Sigmoid colon (tissue), 7 donors: ENCODE data around the gene SLC6A11. TPM values are rescaled to one million over a fixed set of nuclear protein-coding genes. Genes with fewer than 3 reads are reported as not detected.

Source experiments
- DNase-seq: peaks from one replicate; pipeline ENCODE4 v3.0.0-alpha.2; 2019
- H3K27ac ChIP-seq, 4 donors: fragments of 200-600 bp; sonication (generic); one replicate each; pipeline ENCODE4 v1.5.1; 2016 to 2019; ENCODE audit warnings: mild to moderate bottlenecking in 1 of 4
- H3K27me3 ChIP-seq, 3 donors: fragments of 200-600 bp; sonication (generic); one replicate each; pipeline ENCODE4 v1.5.1; 2019; ENCODE audit warnings: mild to moderate bottlenecking in 1 of 3
- H3K36me3 ChIP-seq, 4 donors: fragments of 200-600 bp; sonication (generic); one replicate each; pipeline ENCODE4 v1.5.1; 2016 to 2019
- H3K4me1 ChIP-seq, 4 donors: fragments of 200-600 bp; sonication (generic); one replicate each; pipeline ENCODE4 v1.5.1; 2017 to 2019
- H3K4me3 ChIP-seq, 4 donors: fragments of 200-600 bp; sonication (generic); one replicate each; pipeline ENCODE4 v1.5.1; 2017 to 2019; ENCODE audit warnings: mild to moderate bottlenecking in 2 of 4, moderate library complexity in 1 of 4
- H3K9me3 ChIP-seq, 4 donors: fragments of 200-600 bp in 3 of 4; sonication (generic) in 3 of 4; one replicate each; pipeline versions ENCODE4 v1.5.1 to v1.6.1; 2013 to 2019
- EP300 ChIP-seq, 4 donors: sonication (generic); formaldehyde crosslinking; IDR thresholded peaks; one replicate each; pipeline ENCODE4 v1.6.1; 2017; ENCODE audit warnings: antibody characterized with exemption in 4 of 4
- POLR2A ChIP-seq, 2 donors: fragments of 450-650 bp; IDR thresholded peaks; one replicate each; pipeline ENCODE4 v1.6.1; 2016; ENCODE audit warnings: antibody characterized with exemption in 2 of 2, mild to moderate bottlenecking in 2 of 2, moderate library complexity in 2 of 2
- POLR2AphosphoS5 ChIP-seq, 4 donors: sonication (generic); formaldehyde crosslinking; IDR thresholded peaks; one replicate each; pipeline ENCODE4 v1.6.1; 2017; ENCODE audit warnings: antibody characterized with exemption in 4 of 4
- WGBS, 2 donors: extraction: QIAGEN DNeasy Blood & Tissue Kit; methylation state at CpG; one replicate each; pipeline ENCODE4 v1.1.7; 2013; 5-methylcytosine and 5-hydroxymethylcytosine counted together
- intact Hi-C: fragments of 100-400 bp; cut with DNase I; formaldehyde crosslinking; loops from one replicate; pipeline ENCODE4 v1.15.1; 2023
- polyA plus RNA-seq, 3 donors: library from polyadenylated mRNA; stranded (reverse); fragments of 200-250 nt; gene quantifications; one replicate each; pipeline ENCODE4 v1.2.3, GENCODE V29; 2013
- total RNA-seq, 4 donors: library from RNA; depleted of rRNA; stranded (reverse); fragments of >200 nt; gene quantifications; one replicate each; pipeline ENCODE4 v1.1.0, GENCODE V29; 2016
- TF ChIP-seq, protein P1 (sequence below), 4 experiments: fragments of 450-650 bp in 3 of 4; fragments of 200-600 bp in 1 of 4; IDR thresholded peaks; one replicate each; pipeline ENCODE4 v1.5.1; 2016 to 2019; ENCODE audit warnings: antibody characterized with exemption in 4 of 4, mild to moderate bottlenecking in 3 of 4, moderate library complexity in 2 of 4
- donor health status: healthy with polysubstance abuse.
- donor health status: Bipolar disorder and iron deficiency.
- donor health status: healthy.

The SLC6A11 gene
- total and polyA plus RNA-seq, 7 donors = 0.03 to 0.14 TPM; not detected in 5

DNA sequence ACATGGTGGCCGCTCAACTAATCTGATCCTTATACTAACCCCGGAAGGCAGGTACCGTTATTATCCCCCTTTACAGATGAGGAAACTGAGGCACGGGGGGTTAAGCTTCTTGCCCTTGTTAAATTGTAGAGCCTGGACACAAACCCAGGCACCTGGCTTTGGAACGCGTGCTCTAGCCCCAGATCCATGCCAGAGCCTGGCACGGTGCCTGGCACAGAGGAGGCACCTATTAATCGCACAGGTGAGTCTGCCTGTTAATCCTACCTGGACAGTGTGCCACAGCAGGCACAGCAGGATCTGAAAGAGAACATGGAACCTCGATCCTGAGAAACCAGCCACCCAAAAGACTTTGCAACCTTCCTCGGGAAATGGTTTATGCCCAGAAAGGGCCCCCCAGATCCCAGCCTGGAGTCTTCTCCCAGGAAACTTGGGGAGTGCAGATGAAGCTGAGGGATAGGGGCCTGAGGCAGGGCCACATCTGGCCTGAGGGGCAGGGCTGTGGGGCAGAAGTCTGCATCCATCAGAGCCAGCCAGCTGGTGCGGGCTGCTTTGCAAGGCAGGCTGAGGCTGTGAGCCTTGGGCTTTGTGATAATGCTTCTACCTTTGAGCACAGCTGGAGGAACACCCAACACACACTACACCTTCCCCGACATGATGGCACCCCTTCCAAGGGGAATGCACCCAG is 121.3 kb downstream of the SLC6A11 start:
- Histone ChIP-seq H3K4me1 (no peaks in the 10 kb centered on the region), H3K27me3 (no peaks in the 10 kb centered on the region), H3K27ac (no peak overlapping the region), H3K36me3 (no peaks in the 10 kb centered on the region), H3K9me3 (no peaks in the 10 kb centered on the region), H3K4me3 (no peak overlapping the region)
- intact Hi-C loops = no loop called here
- TF ChIP-seq EP300 (IDR thresholded peaks at IDR 0.05) = no peak
- TF ChIP-seq POLR2A (IDR thresholded peaks at IDR 0.05) = no peak
- peak; percentile 48 for DNase-seq
- WGBS, 2 donors = 80 to 88% methylated on average over 12 of the region's 12 CpGs

DNA sequence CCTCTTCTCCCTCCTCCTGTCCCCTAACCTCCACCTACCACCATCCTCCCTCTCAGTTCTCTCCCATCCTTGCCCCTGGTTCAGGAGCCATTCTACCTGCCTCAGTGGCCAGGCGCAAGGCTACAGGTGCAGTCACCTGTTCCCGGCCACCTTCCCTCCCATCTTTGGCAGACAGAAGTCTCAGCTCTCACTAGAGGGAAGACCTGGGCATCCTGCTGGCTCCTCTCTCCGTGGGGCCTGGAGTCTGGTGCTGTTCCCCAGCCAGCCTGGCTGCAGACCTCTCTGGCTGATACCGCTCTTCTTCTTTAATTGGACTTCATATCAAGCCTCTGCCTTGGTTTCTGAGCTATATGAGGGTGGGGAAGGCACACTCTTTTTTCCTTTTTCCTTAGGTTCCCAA is 123.5 kb downstream of the SLC6A11 start:
- WGBS, 2 donors = 80 to 81% methylated on average over 4 of the region's 4 CpGs
- intact Hi-C loops = no loop called here
- DNase-seq = peak; percentile 24

DNA sequence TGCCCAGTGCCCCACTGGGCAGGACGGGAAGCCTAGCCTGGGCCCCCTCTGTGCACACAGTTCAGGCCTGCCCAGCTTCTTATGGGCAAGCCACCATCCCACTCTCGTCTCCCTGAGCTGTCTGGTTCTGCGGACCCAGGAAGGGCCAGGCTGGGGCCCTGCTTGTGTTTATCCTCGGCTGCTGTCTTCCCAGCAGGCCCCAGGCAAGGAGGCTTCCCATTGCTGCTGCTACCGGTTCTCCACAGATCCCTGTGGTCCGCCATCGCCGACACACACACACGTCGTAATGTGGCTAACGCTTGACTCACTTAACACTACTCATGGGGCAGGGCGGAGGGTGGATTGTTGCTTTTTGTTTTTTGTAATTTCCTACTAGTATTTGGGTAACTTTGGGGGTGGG is 124.1 kb downstream of the SLC6A11 start:
- Histone ChIP-seq H3K27me3 (no peaks in the 10 kb centered on the region), H3K9me3 (no peaks in the 10 kb centered on the region), H3K4me3 (no peak overlapping the region), H3K36me3 (no peaks in the 10 kb centered on the region), H3K4me1 (no peaks in the 10 kb centered on the region), H3K27ac (no peak overlapping the region)
- 75 to 85% methylated on average over 12 of the region's 12 CpGs for WGBS, 2 donors
- peak; percentile 50 for DNase-seq
- TF ChIP-seq, protein P1, sequence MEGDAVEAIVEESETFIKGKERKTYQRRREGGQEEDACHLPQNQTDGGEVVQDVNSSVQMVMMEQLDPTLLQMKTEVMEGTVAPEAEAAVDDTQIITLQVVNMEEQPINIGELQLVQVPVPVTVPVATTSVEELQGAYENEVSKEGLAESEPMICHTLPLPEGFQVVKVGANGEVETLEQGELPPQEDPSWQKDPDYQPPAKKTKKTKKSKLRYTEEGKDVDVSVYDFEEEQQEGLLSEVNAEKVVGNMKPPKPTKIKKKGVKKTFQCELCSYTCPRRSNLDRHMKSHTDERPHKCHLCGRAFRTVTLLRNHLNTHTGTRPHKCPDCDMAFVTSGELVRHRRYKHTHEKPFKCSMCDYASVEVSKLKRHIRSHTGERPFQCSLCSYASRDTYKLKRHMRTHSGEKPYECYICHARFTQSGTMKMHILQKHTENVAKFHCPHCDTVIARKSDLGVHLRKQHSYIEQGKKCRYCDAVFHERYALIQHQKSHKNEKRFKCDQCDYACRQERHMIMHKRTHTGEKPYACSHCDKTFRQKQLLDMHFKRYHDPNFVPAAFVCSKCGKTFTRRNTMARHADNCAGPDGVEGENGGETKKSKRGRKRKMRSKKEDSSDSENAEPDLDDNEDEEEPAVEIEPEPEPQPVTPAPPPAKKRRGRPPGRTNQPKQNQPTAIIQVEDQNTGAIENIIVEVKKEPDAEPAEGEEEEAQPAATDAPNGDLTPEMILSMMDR (IDR thresholded peaks at IDR 0.05) = no peak
- no peak for TF ChIP-seq POLR2A (IDR thresholded peaks at IDR 0.05)
- no peak for TF ChIP-seq EP300 (IDR thresholded peaks at IDR 0.05)
- no peak for TF ChIP-seq POLR2AphosphoS5 (IDR thresholded peaks at IDR 0.05)
- intact Hi-C loops = loop anchor here (10.0 kb wide), 1 partner anchor 395 kb away; no protein-coding TSS in a partner anchor

More for the DNA sequence above, 123.5 kb downstream of the SLC6A11 start:
- no peaks in the 10 kb centered on the region for H3K27me3 ChIP-seq
- H3K27ac ChIP-seq = no peak overlapping the region
- H3K36me3 ChIP-seq = no peaks in the 10 kb centered on the region
- no peaks in the 10 kb centered on the region for H3K9me3 ChIP-seq
- no peaks in the 10 kb centered on the region for H3K4me1 ChIP-seq
- no peak overlapping the region for H3K4me3 ChIP-seq
- TF ChIP-seq EP300 (IDR thresholded peaks at IDR 0.05) (no peak), POLR2A (IDR thresholded peaks at IDR 0.05) (no peak), POLR2AphosphoS5 (IDR thresholded peaks at IDR 0.05) (no peak)
- TF ChIP-seq, protein P1 (IDR thresholded peaks at IDR 0.05) = no peak

DNA sequence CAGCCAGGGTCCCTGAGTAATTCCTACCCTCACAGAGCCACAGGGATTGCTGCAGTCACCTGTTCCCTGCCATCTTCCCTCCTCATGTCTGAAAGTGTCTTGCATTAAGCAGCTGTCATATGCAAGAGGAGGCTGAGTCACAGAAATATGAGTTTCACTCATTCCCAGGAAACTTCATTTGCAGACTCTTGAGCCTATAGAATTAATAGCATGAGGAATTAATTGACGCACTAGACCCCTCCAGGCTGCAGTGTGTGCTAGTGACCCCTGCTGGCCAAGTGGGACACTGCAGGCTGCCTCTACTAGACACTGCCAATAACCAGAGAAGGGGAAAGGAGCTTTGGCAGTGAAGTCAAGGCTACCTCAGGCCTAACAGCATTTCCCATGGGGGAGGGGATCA is 125.9 kb downstream of the SLC6A11 start:
- H3K27ac ChIP-seq = no peak overlapping the region
- intact Hi-C loops = loop anchor here (10.0 kb wide), 1 partner anchor 393 kb away; no protein-coding TSS in a partner anchor
- no peak for TF ChIP-seq POLR2A (IDR thresholded peaks at IDR 0.05)
- TF ChIP-seq, protein P1 (IDR thresholded peaks at IDR 0.05) = peak in 2 of 4 experiments; percentile 20 to 41
- no peaks in the 10 kb centered on the region for H3K36me3 ChIP-seq
- no peaks in the 10 kb centered on the region for H3K27me3 ChIP-seq
- WGBS, 2 donors = 82 to 89% methylated on average over 1 of the region's 1 CpG
- no peak overlapping the region for H3K4me3 ChIP-seq
- H3K4me1 ChIP-seq = no peaks in the 10 kb centered on the region
- no peak for DNase-seq
- no peaks in the 10 kb centered on the region for H3K9me3 ChIP-seq

DNA sequence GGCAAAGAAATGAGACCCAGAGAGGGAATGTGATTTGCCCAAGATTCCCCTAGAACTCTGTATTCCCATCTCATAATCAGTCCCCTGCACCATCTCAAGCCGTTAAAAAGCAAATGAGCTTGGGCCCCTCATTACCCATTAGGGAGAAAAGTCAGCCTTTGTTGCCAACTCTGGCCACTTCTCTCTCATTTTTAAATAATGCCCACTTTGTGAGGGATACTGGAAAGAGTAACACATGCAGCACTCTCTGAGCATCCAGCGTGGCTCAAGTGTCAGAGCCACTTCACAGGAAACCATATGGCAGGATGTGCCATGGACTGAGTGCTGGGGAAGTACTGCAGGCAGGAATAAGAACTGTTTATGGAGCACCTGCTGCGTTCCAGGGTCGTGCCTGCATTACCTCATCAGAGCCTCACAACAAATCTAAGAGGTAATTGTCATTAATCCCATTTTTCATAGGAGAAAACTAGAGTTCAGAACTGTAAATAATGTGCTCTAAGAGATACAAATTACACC is 126.7 kb downstream of the SLC6A11 start:
- no peak overlapping the region for H3K27ac ChIP-seq
- TF ChIP-seq POLR2A (IDR thresholded peaks at IDR 0.05) (no peak), POLR2AphosphoS5 (IDR thresholded peaks at IDR 0.05) (no peak), EP300 (IDR thresholded peaks at IDR 0.05) (no peak)
- TF ChIP-seq, protein P1 (IDR thresholded peaks at IDR 0.05) = no peak
- intact Hi-C loops = loop anchor here (10.0 kb wide), 1 partner anchor 392 kb away; no protein-coding TSS in a partner anchor
- no peaks in the 10 kb centered on the region for H3K27me3 ChIP-seq
- no peak overlapping the region for H3K4me3 ChIP-seq
- DNase-seq = no peak
- H3K4me1 ChIP-seq = no peaks in the 10 kb centered on the region
- H3K9me3 ChIP-seq = no peaks in the 10 kb centered on the region
- 77 to 81% methylated on average over 4 of the region's 4 CpGs for WGBS, 2 donors
- no peaks in the 10 kb centered on the region for H3K36me3 ChIP-seq
